HepG2 (cell line): ENCODE data around the gene AP3D1. TPM values are rescaled to one million over a fixed set of nuclear protein-coding genes. Genes with fewer than 3 reads are reported as not detected.

Source experiments
- ATF1 ChIP-seq: IDR thresholded peaks from 2 replicates; pipeline ENCODE4 v1.6.1; 2016; ENCODE audit warnings: mild to moderate bottlenecking, control low read depth
- BCL6 ChIP-seq: IDR thresholded peaks from 2 replicates; pipeline ENCODE4 v1.6.1; 2016; ENCODE audit warnings: missing genetic modification reagents, missing compliant biosample characterization
- DR1 ChIP-seq: sonication (generic); formaldehyde crosslinking; IDR thresholded peaks from 2 replicates; pipeline ENCODE4 v1.8.0; 2021; ENCODE audit warnings: mild to moderate bottlenecking, missing genetic modification reagents, inconsistent platforms
- ESRRA ChIP-seq: sonication (generic); formaldehyde crosslinking; IDR thresholded peaks from 2 replicates; pipeline ENCODE4 v1.5.1; 2020; ENCODE audit warnings: mild to moderate bottlenecking, low read depth, missing genetic modification reagents
- GPN1 ChIP-seq: sonication (generic); formaldehyde crosslinking; IDR thresholded peaks from 2 replicates; pipeline ENCODE4 v1.5.1; 2020; ENCODE audit warnings: missing genetic modification reagents, borderline replicate concordance
- KDM3A ChIP-seq: IDR thresholded peaks from 2 replicates; pipeline ENCODE4 v1.6.1; 2018; ENCODE audit warnings: low read depth, missing compliant biosample characterization
- KLF15 ChIP-seq: sonication (generic); formaldehyde crosslinking; IDR thresholded peaks from 2 replicates; pipeline ENCODE4 v1.8.1; 2023; ENCODE audit warnings: borderline replicate concordance, mild to moderate bottlenecking, inconsistent platforms, missing genetic modification reagents, mixed read lengths
- MAZ ChIP-seq, 2 experiments: sonication (generic) in 1 of 2; formaldehyde crosslinking in 1 of 2; IDR thresholded peaks; 2 replicates each; pipeline versions ENCODE4 v1.5.0 to v1.6.1; 2012 to 2020; ENCODE audit warnings: low read depth in 2 of 2, mild to moderate bottlenecking in 2 of 2, borderline replicate concordance in 1 of 2, improper control_type of control experiment in 1 of 2, low read length in 1 of 2, missing genetic modification reagents in 1 of 2, moderate library complexity in 1 of 2
- MIER3 ChIP-seq: IDR thresholded peaks from 2 replicates; pipeline ENCODE4 v1.6.1; 2016; ENCODE audit warnings: missing compliant biosample characterization, borderline replicate concordance
- POLR2A ChIP-seq, 2 experiments: IDR thresholded peaks; 2 replicates each; pipeline ENCODE4 v1.6.1; 2011; ENCODE audit warnings: low read depth in 2 of 2, low read length in 2 of 2, mild to moderate bottlenecking in 1 of 2, moderate library complexity in 1 of 2; ENCODE audit not compliant: insufficient read depth in 1 of 2
- POLR2G ChIP-seq: fragments of 200-400 bp; formaldehyde crosslinking; IDR thresholded peaks from 2 replicates; pipeline ENCODE4 v1.6.1; 2018; ENCODE audit warnings: mild to moderate bottlenecking, low read depth, low read length, moderate library complexity
- SAFB2 ChIP-seq: sonication (generic); formaldehyde crosslinking; IDR thresholded peaks from 2 replicates; pipeline ENCODE4 v1.5.1; 2020; ENCODE audit warnings: missing genetic modification reagents, low read depth, mild to moderate bottlenecking, borderline replicate concordance
- SMYD3 ChIP-seq: sonication (generic); formaldehyde crosslinking; IDR thresholded peaks from 2 replicates; pipeline ENCODE4 v1.8.1; 2023; ENCODE audit warnings: mild to moderate bottlenecking, missing genetic modification reagents
- TBL1XR1 ChIP-seq: fragments of 150-350 bp; IDR thresholded peaks from 2 replicates; pipeline ENCODE4 v1.6.1; 2014; ENCODE audit warnings: borderline replicate concordance, low read length; ENCODE audit not compliant: partially characterized antibody
- TCF7 ChIP-seq: sonication (generic); IDR thresholded peaks from 2 replicates; pipeline ENCODE4 v1.6.1; 2016; ENCODE audit warnings: antibody characterized with exemption, low read depth
- TMF1 ChIP-seq: sonication (generic); formaldehyde crosslinking; IDR thresholded peaks from 2 replicates; pipeline ENCODE4 v1.8.1; 2022; ENCODE audit warnings: low read depth, missing genetic modification reagents
- ZNF260 ChIP-seq: sonication (generic); formaldehyde crosslinking; IDR thresholded peaks from 2 replicates; pipeline ENCODE4 v1.4.0; 2020; ENCODE audit warnings: missing genetic modification reagents, low read depth, mild to moderate bottlenecking, borderline replicate concordance
- ZNF703 ChIP-seq: sonication (generic); formaldehyde crosslinking; IDR thresholded peaks from 2 replicates; pipeline ENCODE4 v1.5.1; 2020; ENCODE audit warnings: missing genetic modification reagents, mild to moderate bottlenecking, moderate library complexity, borderline replicate concordance
- ZNF782 ChIP-seq: sonication (generic); formaldehyde crosslinking; IDR thresholded peaks from 2 replicates; pipeline ENCODE4 v1.4.0; 2020; ENCODE audit warnings: missing genetic modification reagents, mild to moderate bottlenecking, borderline replicate concordance
- ZSCAN21 ChIP-seq: sonication (generic); formaldehyde crosslinking; IDR thresholded peaks from 2 replicates; pipeline ENCODE4 v1.8.0; 2022; ENCODE audit warnings: mild to moderate bottlenecking, missing genetic modification reagents, moderate library complexity, borderline replicate concordance
- polyA plus RNA-seq, 8 experiments: library from polyadenylated mRNA; depleted of rRNA in 3 of 8; stranded (reverse) in 7 of 8; unstranded in 1 of 8; fragments of >200 nt; fragmentation: Illumina TruSeq in 4 of 8; extraction: Trizol in 4 of 8; gene quantifications; 2 replicates each; pipeline versions ENCODE4 v1.2.1 to v1.2.3, GENCODE V29; 2011 to 2016; ENCODE audit warnings: low read depth in 4 of 8, missing spikeins in 1 of 8, mixed read lengths in 1 of 8; ENCODE audit not compliant: insufficient read depth in 1 of 8
- total RNA-seq, 5 experiments: library from RNA; depleted of rRNA; stranded (reverse); fragments of >200 nt; fragmentation: Illumina TruSeq; extraction: Trizol; gene quantifications; 2 replicates each; pipeline ENCODE4 v1.2.3, GENCODE V29; 2016; ENCODE audit warnings: low read depth in 1 of 5
- TF ChIP-seq, protein P1 (sequence below): sonication (generic); formaldehyde crosslinking; IDR thresholded peaks from 2 replicates; pipeline ENCODE4 v1.9.0; 2022; ENCODE audit warnings: missing genetic modification reagents, mild to moderate bottlenecking, borderline replicate concordance
- TF ChIP-seq, protein P2 (sequence below): sonication (generic); formaldehyde crosslinking; conservative IDR thresholded peaks from 2 replicates; pipeline ENCODE4 v1.4.0; 2020; ENCODE audit warnings: missing genetic modification reagents
- TF ChIP-seq, protein P3 (sequence below): sonication (generic); formaldehyde crosslinking; conservative IDR thresholded peaks from 2 replicates; pipeline ENCODE4 v1.4.0; 2020; ENCODE audit warnings: missing genetic modification reagents
- TF ChIP-seq, protein P4 (sequence below): sonication (generic); formaldehyde crosslinking; IDR thresholded peaks from 2 replicates; pipeline ENCODE4 v1.5.0; 2020; ENCODE audit warnings: missing genetic modification reagents

Gene AP3D1
- total and polyA plus RNA-seq, 2 of the 13 experiments (the other 11 are each of a cell fraction or from before 2014, with no cell fraction given), result 68.0 to 82.6 TPM

DNA sequence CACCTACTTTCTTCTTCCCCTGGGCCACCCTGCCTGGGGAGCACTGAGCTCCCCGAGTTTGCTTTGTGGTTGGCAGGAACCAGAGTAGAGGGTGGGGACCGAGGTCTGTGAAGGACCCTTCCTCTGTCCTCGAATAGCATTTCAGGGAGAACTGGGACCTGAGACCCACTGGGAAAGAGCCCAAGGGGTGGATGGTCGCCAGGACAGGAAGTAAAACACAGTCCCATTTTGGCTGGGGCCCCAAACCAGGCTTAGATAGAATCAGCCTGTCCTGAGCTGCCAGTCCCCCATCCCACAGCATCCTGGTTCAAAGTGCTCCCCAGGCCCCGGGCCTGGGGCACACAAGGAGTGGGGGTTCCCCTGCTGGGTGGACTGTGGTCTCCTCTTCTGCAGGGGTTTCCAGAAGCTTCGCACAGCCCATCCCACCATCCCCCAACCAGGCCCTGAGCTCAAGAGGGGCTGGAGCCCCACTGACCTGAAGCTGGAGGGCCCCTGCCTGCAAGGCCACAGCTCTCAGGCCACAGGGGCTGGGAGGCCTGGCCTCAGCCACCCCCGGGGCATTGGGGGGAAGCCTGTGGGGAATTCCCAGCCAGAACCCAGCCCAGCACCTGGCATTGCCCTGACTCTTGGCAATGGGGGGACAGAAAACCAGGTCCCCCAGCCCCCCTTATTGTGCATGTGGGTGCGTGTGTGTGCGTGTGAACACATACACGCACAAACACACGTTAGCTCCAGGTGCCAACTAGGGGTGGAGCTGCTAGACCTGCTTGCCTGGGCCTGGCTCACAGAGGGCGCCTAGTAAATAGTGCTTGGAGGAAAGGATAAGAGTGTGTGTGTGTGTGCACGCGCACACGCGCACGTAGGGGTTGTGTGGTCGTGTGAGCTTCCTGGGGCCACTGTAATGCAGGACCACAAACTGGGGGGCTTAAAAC is 99.3 kb downstream of the AP3D1 start (continued):
- TF ChIP-seq, protein P1, sequence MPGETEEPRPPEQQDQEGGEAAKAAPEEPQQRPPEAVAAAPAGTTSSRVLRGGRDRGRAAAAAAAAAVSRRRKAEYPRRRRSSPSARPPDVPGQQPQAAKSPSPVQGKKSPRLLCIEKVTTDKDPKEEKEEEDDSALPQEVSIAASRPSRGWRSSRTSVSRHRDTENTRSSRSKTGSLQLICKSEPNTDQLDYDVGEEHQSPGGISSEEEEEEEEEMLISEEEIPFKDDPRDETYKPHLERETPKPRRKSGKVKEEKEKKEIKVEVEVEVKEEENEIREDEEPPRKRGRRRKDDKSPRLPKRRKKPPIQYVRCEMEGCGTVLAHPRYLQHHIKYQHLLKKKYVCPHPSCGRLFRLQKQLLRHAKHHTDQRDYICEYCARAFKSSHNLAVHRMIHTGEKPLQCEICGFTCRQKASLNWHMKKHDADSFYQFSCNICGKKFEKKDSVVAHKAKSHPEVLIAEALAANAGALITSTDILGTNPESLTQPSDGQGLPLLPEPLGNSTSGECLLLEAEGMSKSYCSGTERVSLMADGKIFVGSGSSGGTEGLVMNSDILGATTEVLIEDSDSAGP, result peak; percentile 71; the same call in 1 of the 2 replicates
- TF ChIP-seq ZNF782 (CRISPR knock-in tag) (no peak), TBL1XR1 (no peak), ZSCAN21 (CRISPR knock-in tag) (no peak), ESRRA (0 out of 2 replicates have a peak, but pooled peaks have one; percentile 35), ZNF703 (CRISPR knock-in tag) (no peak), SAFB2 (CRISPR knock-in tag) (no peak), TCF7 (no peak), KDM3A (CRISPR knock-in tag) (no peak), MAZ (IDR thresholded peaks at IDR 0.05; ENCODE audit: borderline replicate concordance, low read depth, low read length) (no peak), MAZ (CRISPR knock-in tag; IDR thresholded peaks at IDR 0.05; ENCODE audit: low read depth) (no peak), MIER3 (no peak), SMYD3 (CRISPR knock-in tag) (peak; percentile 66; the same call in 1 of the 2 replicates), TMF1 (CRISPR knock-in tag) (0 out of 2 replicates have a peak, but pooled peaks have one; percentile 56), POLR2G (no peak), KLF15 (CRISPR knock-in tag) (no peak), BCL6 (CRISPR knock-in tag) (0 out of 2 replicates have a peak, but pooled peaks have one; percentile 1), DR1 (no peak), ZNF260 (no peak), ATF1 (CRISPR knock-in tag) (no peak), GPN1 (no peak), POLR2A (IDR thresholded peaks at IDR 0.05; ENCODE audit: insufficient read depth in 1 of 2, low read depth in 2 of 2, low read length in 2 of 2) (peak in 1 of 2 experiments; percentile 13; a peak in 1 of 4 replicates)
- TF ChIP-seq, protein P2, sequence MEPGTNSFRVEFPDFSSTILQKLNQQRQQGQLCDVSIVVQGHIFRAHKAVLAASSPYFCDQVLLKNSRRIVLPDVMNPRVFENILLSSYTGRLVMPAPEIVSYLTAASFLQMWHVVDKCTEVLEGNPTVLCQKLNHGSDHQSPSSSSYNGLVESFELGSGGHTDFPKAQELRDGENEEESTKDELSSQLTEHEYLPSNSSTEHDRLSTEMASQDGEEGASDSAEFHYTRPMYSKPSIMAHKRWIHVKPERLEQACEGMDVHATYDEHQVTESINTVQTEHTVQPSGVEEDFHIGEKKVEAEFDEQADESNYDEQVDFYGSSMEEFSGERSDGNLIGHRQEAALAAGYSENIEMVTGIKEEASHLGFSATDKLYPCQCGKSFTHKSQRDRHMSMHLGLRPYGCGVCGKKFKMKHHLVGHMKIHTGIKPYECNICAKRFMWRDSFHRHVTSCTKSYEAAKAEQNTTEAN, result peak; percentile 92
- TF ChIP-seq, protein P3, sequence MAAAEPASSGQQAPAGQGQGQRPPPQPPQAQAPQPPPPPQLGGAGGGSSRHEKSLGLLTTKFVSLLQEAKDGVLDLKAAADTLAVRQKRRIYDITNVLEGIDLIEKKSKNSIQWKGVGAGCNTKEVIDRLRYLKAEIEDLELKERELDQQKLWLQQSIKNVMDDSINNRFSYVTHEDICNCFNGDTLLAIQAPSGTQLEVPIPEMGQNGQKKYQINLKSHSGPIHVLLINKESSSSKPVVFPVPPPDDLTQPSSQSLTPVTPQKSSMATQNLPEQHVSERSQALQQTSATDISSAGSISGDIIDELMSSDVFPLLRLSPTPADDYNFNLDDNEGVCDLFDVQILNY (CRISPR knock-in tag), result no peak
- TF ChIP-seq, protein P4, sequence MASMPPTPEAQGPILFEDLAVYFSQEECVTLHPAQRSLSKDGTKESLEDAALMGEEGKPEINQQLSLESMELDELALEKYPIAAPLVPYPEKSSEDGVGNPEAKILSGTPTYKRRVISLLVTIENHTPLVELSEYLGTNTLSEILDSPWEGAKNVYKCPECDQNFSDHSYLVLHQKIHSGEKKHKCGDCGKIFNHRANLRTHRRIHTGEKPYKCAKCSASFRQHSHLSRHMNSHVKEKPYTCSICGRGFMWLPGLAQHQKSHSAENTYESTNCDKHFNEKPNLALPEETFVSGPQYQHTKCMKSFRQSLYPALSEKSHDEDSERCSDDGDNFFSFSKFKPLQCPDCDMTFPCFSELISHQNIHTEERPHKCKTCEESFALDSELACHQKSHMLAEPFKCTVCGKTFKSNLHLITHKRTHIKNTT, result no peak
